ENCODE results near the gene CASP9. TPM values are rescaled to one million over a fixed set of nuclear protein-coding genes. Genes with fewer than 3 reads are reported as not detected.
"Not testable (repeated sequence)": the region's sequence is repeated elsewhere in the genome, so short reads cannot be mapped to it uniquely, and the experiment has no call there.

The CASP9 gene
- total and polyA plus RNA-seq, 5 experiments from 2014 or later, result 8.0 to 15.9 (median 8.6) TPM

- Mint-ChIP-seq H3K9me3 (no peaks in the 10 kb centered on the region), H3K36me3 (peaks cover 0 to 4% (median 0%) of the 10 kb centered on the region in 3 donors), H3K27me3 (peaks cover 0 to 2% (median 0%) of the 10 kb centered on the region in 5 donors), H3K4me3 (peak overlapping the region; percentile 87 to 97 (median 92)), H3K27ac (peak overlapping the region; percentile 97 to 100 (median 100)), H3K4me1 (peaks cover 32 to 55% (median 52%) of the 10 kb centered on the region in 4 donors)
- peak; percentile 99 to 100 (median 100) for DNase-seq
- POLR2A ChIA-PET, result interaction anchor here (1.2 kb wide), 1 partner anchor 93 kb away, joined by 4 read pairs; the partner anchor contains the start of gene DDI2
- ATAC-seq, result peak; percentile 48 to 56
Measured at GRCh38 chr1:15524283-15525049, 451 bp upstream of the CASP9 start.

- H3K27me3 Mint-ChIP-seq, result peaks cover 0 to 2% (median 0%) of the 10 kb centered on the region in 5 donors
- peak in 1 of 2 donors; percentile 0 for ATAC-seq
- H3K9me3 Mint-ChIP-seq, result no peaks in the 10 kb centered on the region
- peak in 1 of 10 donors; percentile 2 for DNase-seq
- H3K36me3 Mint-ChIP-seq, result peaks cover 0 to 2% (median 0%) of the 10 kb centered on the region in 3 donors
- peak overlapping the region; percentile 60 to 100 (median 100) for H3K27ac Mint-ChIP-seq
- POLR2A ChIA-PET, result interaction anchor here (1.0 kb wide), 1 partner anchor 10 kb away, joined by 3 read pairs; no protein-coding TSS in a partner anchor
- H3K4me1 Mint-ChIP-seq, result peaks cover 27 to 55% (median 51%) of the 10 kb centered on the region in 4 donors
- peak overlapping the region; percentile 87 to 97 (median 92) for H3K4me3 Mint-ChIP-seq
Measured at GRCh38 chr1:15523104-15524020, 653 bp downstream of the CASP9 start.

DNA sequence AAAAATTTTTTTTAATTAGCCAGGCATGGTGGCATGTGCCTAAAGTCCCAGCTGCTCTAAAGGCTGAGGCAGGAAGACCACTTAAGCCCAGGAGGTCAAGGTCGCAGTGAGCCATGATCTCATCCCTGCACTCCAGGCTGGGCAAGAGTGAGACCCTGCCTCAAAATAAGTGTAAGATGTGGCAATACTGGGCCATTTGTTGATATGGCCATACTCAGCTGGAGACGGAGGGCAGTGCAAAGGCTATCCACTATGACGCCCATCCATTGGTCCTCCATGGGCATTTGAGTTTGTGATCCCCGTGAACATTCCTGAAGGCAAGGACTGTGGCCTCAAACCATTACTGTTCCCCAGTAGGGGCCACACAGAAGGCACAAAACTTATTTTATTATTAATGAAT lies 1.5 kb downstream of the CASP9 start:
- Mint-ChIP-seq H3K36me3 (peaks cover 0 to 10% (median 0%) of the 10 kb centered on the region in 3 donors), H3K27me3 (peaks cover 0 to 2% (median 0%) of the 10 kb centered on the region in 5 donors), H3K4me1 (peaks cover 24 to 49% (median 43%) of the 10 kb centered on the region in 4 donors), H3K27ac (peak overlapping the region in 4 of 10 donors; percentile 43 to 100 (median 68)), H3K9me3 (no peaks in the 10 kb centered on the region), H3K4me3 (peak overlapping the region in 5 of 10 donors; percentile 23 to 40 (median 29))
- no peak for DNase-seq
- POLR2A ChIA-PET, result no interaction called here
- ATAC-seq, result no peak

- Mint-ChIP-seq H3K4me1 (peaks cover 24 to 43% (median 39%) of the 10 kb centered on the region in 4 donors), H3K36me3 (peaks cover 8 to 22% (median 10%) of the 10 kb centered on the region in 3 donors), H3K27ac (peak overlapping the region in 2 of 10 donors; percentile 5 to 81)
- H3K9me3 Mint-ChIP-seq, H3K27me3 Mint-ChIP-seq, ATAC-seq, H3K4me3 Mint-ChIP-seq: not testable (repeated sequence)
- peak in 1 of 10 donors; percentile 7 for DNase-seq
- POLR2A ChIA-PET, result interaction anchor here (0.7 kb wide), 2 partner anchors 59 to 60 kb away, joined by 3 to 6 read pairs; no protein-coding TSS in a partner anchor
Measured at GRCh38 chr1:15521206-15521906, 2.7 kb downstream of the CASP9 start.

- no peak for ATAC-seq
- Mint-ChIP-seq H3K27ac (peak overlapping the region in 1 of 10 donors; percentile 7), H3K36me3 (peaks cover 10 to 31% (median 13%) of the 10 kb centered on the region in 3 donors), H3K4me1 (peaks cover 21 to 39% (median 31%) of the 10 kb centered on the region in 4 donors), H3K9me3 (no peaks in the 10 kb centered on the region), H3K4me3 (no peak overlapping the region), H3K27me3 (no peaks in the 10 kb centered on the region)
- DNase-seq, result no peak
- POLR2A ChIA-PET, result no interaction called here
Measured at GRCh38 chr1:15519625-15520024, 4.4 kb downstream of the CASP9 start.

DNA sequence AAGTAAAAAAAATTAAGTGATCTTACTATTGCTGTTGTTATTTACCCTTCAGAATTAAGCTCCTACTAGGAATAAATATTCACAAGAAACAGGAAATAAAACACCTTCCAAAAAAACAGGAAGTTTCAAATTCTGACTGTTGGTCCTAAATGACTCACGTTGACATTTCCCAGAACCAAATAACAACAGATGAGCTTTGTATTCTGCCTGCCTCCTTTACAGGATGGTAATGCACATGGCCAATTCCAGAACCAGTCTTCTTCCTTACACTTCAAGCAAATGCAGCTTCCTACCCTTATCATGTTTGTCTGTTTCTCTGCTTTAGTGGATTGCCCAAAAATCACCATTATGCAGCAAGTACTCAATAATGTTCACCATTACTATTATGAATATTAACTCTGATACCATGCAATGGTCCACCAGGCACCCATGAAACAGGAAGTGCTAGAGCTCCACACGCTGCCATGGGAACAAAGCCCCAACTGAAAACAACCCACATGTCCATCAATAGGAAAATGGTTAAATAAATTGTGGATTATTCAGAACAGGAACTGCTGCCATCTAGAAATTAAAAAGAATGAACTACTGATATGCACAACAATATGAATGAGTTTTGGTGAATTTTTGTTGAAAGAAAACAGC lies 8.9 kb downstream of the CASP9 start:
- H3K27me3 Mint-ChIP-seq, result no peaks in the 10 kb centered on the region
- H3K36me3 Mint-ChIP-seq, result peaks cover 10 to 61% (median 20%) of the 10 kb centered on the region in 3 donors

DNA sequence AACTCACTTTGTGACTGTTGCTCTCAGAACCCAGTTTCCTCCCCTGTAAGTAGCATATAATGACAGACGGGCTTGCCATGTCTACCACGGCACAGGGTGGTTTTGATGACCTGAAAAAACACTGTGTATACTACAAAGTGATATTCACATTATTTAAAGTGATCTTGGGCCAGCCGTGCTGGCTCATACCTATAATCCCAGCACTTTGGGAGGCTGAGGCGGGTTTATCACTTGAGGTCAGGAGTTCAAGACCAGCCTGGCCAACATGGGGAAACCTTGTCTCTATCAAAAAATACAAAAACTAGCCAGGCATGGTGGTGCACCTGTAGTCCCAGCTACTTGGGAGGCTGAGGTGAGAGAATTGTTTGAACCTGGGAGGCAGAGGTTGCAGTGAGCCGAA lies 9.5 kb downstream of the CASP9 start:
- POLR2A ChIA-PET, result interaction anchor here (1.3 kb wide), 1 partner anchor 9 kb away, joined by 3 read pairs; the partner anchor contains the start of gene CASP9
- Mint-ChIP-seq H3K4me1 (peaks cover 0 to 30% (median 19%) of the 10 kb centered on the region in 4 donors), H3K4me3 (peak overlapping the region in 1 of 10 donors; percentile 19), H3K36me3 (peaks cover 10 to 62% (median 20%) of the 10 kb centered on the region in 3 donors)
- not testable (repeated sequence) for ATAC-seq, DNase-seq, H3K9me3 Mint-ChIP-seq, H3K27me3 Mint-ChIP-seq, H3K27ac Mint-ChIP-seq

More for the DNA sequence above, 8.9 kb downstream of the CASP9 start:
- Mint-ChIP-seq H3K27ac (peak overlapping the region in 1 of 10 donors; percentile 13), H3K4me3 (no peak overlapping the region), H3K4me1 (peaks cover 0 to 30% (median 19%) of the 10 kb centered on the region in 4 donors), H3K9me3 (no peaks in the 10 kb centered on the region)
- ATAC-seq, result no peak
- DNase-seq, result no peak
- POLR2A ChIA-PET, result no interaction called here

DNA sequence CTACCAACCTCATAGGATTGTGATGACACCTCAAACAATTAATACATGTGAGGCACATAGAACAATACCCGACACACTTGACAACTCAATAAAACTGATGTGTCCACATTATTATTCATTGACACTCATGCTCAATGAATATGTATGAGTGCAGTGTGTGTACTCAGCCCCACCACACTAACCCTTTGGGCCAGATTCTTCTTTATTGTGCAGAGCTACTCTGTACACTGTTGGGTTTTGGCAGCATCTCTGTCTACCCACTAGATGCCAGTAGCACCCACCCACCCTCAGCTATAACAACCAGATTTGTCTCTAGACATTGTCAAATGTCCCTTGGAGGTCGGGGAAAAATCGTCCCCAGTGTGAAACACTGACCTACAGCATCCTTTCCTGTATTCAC lies 10.1 kb downstream of the CASP9 start:
- Mint-ChIP-seq H3K36me3 (peaks cover 10 to 67% (median 20%) of the 10 kb centered on the region in 3 donors), H3K4me3 (no peak overlapping the region), H3K9me3 (no peaks in the 10 kb centered on the region), H3K27me3 (no peaks in the 10 kb centered on the region), H3K27ac (no peak overlapping the region), H3K4me1 (peaks cover 0 to 26% (median 19%) of the 10 kb centered on the region in 4 donors)
- DNase-seq, result no peak
- POLR2A ChIA-PET, result interaction anchor here (1.3 kb wide), 1 partner anchor 10 kb away, joined by 3 read pairs; the partner anchor contains the start of gene CASP9
- ATAC-seq, result no peak

DNA sequence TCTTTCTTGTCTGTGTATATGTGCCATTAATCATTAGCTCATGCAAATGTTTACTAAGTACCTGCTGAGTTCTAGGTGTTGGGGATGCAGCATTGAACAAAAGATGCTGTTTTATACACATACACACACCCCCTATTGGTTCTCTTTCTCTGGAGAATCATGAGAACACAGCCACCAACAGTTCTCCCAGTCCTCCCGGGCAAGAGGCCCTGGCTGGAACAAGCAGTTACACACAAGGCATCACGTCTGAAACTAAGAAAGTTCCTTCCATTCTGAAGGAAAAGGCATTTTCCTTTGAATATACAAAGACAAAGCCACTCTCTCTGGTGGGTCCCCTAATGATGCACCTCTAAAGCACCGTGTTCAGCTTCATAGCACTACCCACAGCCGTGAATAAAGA lies 10.8 kb downstream of the CASP9 start:
- peaks cover 10 to 65% (median 20%) of the 10 kb centered on the region in 3 donors for H3K36me3 Mint-ChIP-seq
- H3K9me3 Mint-ChIP-seq, result no peaks in the 10 kb centered on the region
- peaks cover 0 to 26% (median 17%) of the 10 kb centered on the region in 4 donors for H3K4me1 Mint-ChIP-seq
- H3K27me3 Mint-ChIP-seq, result no peaks in the 10 kb centered on the region
- ATAC-seq, result no peak
- POLR2A ChIA-PET, result interaction anchor here (1.3 kb wide), 1 partner anchor 10 kb away, joined by 3 read pairs; the partner anchor contains the start of gene CASP9
- no peak for DNase-seq
- no peak overlapping the region for H3K27ac Mint-ChIP-seq
- no peak overlapping the region for H3K4me3 Mint-ChIP-seq

- DNase-seq, result no peak
- Mint-ChIP-seq H3K27me3 (no peaks in the 10 kb centered on the region), H3K36me3 (peaks cover 0 to 66% (median 12%) of the 10 kb centered on the region in 3 donors), H3K4me1 (peaks cover 0 to 20% (median 12%) of the 10 kb centered on the region in 4 donors), H3K27ac (peak overlapping the region in 1 of 10 donors; percentile 15), H3K4me3 (no peak overlapping the region), H3K9me3 (no peaks in the 10 kb centered on the region)
- POLR2A ChIA-PET, result no interaction called here
- no peak for ATAC-seq
Measured at GRCh38 chr1:15510611-15511405, 13.2 kb downstream of the CASP9 start.

GRCh38 chr1:15509586-15509985 lies 14.4 kb downstream of the CASP9 start:
- Mint-ChIP-seq H3K27ac (no peak overlapping the region), H3K4me3 (no peak overlapping the region), H3K36me3 (peaks cover 0 to 59% (median 7%) of the 10 kb centered on the region in 3 donors), H3K4me1 (peaks cover 0 to 11% (median 5%) of the 10 kb centered on the region in 4 donors), H3K9me3 (no peaks in the 10 kb centered on the region), H3K27me3 (no peaks in the 10 kb centered on the region)
- DNase-seq (no peak), ATAC-seq (no peak)
- POLR2A ChIA-PET, result no interaction called here
